Upper lobe of left lung (tissue), 4 donors: ENCODE measurements around the gene MCM9.

Experiments used
- CTCF ChIP-seq, 6 experiments: fragments of 450-650 bp in 4 of 6; fragments of 200-600 bp in 2 of 6; sonication (generic) in 2 of 6; IDR thresholded peaks; one replicate each; pipeline ENCODE4 v1.5.1; 2016 to 2019; ENCODE audit warnings: antibody characterized with exemption in 6 of 6
- POLR2A ChIP-seq, 4 donors: fragments of 450-650 bp; IDR thresholded peaks; one replicate each; pipeline ENCODE4 v1.5.1; 2016 to 2017; ENCODE audit warnings: antibody characterized with exemption in 4 of 4, mild to moderate bottlenecking in 2 of 4

- TF ChIP-seq POLR2A (IDR thresholded peaks at IDR 0.05) (no peak), CTCF (IDR thresholded peaks at IDR 0.05) (no peak)
Measured at GRCh38 chr6:118825661-118826060, 109.3 kb downstream of the MCM9 start.
